Measurements from ENCODE around the gene OPCML.

OPCML gene

GRCh38 chr11:132822276-132822675 is 710.0 kb downstream of the OPCML start:
- no peak for DNase-seq

- DNase-seq, result no peak
Measured at GRCh38 chr11:132821499-132821898, 710.8 kb downstream of the OPCML start.

GRCh38 chr11:132821014-132821413 is 711.3 kb downstream of the OPCML start:
- no peak for DNase-seq

GRCh38 chr11:132818951-132819350 is 713.4 kb downstream of the OPCML start:
- DNase-seq, result no peak

- DNase-seq, result no peak
Measured at GRCh38 chr11:132817387-132817786, 714.9 kb downstream of the OPCML start.

- DNase-seq, result no peak
Measured at GRCh38 chr11:132814410-132814809, 717.9 kb downstream of the OPCML start.

DNA sequence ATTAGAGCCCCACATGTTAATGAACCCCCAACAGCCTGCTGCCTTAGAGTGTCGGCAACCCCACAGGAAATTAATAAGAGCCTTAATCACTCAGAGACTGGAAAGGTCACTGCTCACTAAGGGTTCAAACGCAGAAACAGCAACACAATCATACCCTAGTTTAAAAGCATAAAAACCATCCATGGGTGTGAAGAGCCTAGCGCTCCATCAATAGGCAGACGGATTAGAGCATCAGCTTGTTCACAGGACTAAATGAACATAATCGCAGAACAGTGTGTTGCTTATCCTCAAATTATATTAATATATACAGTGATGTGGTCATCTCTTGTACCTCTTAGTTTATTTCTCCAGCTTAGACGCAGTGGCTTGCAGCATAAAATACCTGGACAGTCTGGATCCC is 720.7 kb downstream of the OPCML start:
- no peak for DNase-seq

DNA sequence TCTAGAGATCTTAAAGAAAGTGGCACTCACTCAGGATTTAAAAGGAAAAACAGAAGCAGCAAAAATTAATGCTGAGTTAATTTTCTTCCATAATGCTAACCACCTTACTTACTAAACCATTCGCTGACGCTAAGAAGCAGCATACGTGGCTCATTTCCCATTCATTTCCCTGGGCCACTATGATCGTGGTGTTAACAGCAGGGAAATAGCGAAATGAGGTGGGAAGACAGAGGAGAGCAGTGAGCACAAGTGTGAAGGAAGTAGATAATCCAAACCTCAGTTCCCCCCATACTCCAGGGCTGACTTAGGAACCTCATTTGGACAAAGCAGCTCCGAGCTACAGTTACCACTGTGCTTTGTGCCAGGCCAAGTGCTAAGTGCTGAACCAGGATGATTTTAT is 723.2 kb downstream of the OPCML start:
- no peak for DNase-seq

DNA sequence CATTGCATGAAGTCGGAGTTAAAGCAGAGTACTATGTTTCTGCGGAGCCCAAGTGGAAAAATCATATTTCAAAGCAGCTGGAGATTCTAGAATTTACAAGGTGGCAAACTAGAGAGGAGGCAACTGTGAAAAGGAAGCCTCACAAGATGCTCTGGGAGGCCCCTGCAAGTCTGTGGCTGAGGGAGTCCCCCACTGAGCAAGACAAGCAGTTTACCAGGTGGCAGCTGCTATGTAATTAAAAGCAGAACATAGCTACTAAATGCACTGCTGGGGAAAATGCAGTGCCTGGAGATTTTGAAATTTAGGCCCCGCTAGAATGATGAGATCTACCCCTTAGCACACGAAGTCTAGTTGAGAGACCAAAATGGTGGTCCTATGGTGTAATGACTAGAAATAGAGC is 728.0 kb downstream of the OPCML start:
- no peak for DNase-seq

DNA sequence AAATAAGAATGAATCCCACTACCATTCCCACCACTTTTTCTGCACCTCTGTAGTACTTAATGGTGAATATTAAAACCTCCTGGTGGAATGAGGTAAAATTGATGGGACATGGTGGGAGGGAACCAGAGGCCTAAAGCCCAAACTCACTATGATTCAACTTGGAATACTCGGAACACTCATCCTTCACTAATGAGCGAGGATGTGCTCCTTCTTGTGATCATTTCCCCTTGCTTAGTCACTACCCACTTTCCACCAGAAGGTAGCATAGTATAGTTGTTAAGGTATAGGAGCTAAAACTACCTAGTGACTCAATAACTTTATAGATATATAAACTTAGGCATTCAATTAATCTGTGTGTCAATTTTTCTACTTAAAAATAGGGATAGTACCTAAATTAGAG is 728.9 kb downstream of the OPCML start:
- no peak for DNase-seq

- no peak for DNase-seq
Measured at GRCh38 chr11:132802947-132803346, 729.4 kb downstream of the OPCML start.

GRCh38 chr11:132793831-132794230 is 738.5 kb downstream of the OPCML start:
- no peak for DNase-seq

DNA sequence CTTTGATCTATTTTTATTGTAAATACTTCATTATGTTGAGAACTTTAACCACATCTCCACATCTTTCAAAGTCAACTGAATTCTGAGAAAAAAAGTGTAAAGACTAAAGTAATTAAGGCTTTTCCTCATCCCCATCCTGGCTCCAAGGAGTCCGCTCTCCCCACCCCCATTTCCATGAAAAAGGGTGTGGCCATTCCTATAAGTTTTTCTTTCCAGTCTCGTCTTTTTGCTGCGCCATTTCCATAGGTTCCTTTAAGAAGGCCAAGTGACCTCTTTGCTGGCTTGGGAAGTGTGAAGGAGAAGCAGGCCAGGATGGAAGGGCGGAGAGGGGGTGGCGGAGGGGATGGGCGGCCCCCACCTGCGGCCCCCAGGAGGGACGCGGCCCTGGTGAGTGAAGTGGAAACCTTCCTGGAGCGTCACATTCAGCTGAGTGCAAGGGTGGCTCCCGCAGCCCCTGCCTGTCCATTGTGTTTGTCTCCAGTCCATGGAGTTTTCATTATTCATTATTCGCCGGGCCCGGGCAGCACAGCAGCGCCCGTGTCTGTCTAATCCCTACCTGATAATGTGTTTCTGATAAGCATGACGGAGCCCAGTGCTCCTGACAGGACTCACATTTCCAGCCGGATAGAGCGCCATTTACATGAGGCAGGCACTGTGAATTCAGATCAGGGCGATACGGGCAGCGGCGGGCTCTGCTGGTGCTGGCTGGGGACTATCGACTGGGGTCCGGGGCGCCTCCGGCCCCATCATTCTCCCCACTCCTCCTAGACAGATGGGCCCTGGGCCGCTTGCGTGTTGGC is 739.8 kb downstream of the OPCML start:
- no peak for DNase-seq

- DNase-seq, result no peak
Measured at GRCh38 chr11:132790971-132791370, 741.3 kb downstream of the OPCML start.

DNA sequence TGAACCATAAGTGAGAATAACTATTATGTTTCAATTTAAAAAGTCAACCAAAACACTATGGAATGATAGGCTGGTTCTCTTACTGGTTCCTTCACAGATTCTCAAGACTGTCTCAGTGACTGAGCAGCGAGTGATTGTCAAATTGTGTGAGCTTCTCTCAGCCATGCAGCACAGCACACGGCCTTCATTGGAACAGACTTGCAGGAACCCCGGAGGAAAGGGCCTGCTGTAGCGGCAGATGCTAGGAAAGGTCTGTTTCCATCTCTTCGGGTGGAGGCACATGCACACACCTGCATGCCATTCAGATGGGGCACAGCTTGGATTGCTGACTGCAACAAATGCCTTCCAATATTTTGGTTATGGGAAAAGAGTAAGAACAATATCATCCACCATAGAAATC is 741.8 kb downstream of the OPCML start:
- no peak for DNase-seq

DNA sequence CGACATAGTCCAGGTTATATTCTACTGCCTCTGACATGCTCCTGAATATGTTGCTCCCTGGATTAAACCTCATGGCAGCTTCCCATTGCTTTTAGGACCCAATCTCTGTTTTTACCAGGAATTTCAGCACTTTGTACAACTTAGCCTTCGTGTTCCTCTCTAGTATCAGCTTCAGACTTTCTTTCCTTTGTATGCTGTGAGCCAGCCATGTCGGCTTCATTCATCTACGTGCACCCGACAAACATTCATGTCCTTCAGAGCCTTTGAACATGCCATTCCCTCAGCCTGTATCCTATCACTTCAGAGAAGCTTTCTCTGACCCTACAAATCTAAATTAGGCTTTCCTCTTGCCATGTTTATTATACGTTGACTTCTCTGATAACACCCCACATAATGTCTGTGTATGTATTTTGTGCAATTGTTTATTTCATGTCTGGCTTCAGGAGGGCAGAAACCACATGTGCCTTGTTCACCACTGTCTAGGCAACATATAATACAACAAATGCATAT is 743.4 kb downstream of the OPCML start:
- DNase-seq, result no peak

DNA sequence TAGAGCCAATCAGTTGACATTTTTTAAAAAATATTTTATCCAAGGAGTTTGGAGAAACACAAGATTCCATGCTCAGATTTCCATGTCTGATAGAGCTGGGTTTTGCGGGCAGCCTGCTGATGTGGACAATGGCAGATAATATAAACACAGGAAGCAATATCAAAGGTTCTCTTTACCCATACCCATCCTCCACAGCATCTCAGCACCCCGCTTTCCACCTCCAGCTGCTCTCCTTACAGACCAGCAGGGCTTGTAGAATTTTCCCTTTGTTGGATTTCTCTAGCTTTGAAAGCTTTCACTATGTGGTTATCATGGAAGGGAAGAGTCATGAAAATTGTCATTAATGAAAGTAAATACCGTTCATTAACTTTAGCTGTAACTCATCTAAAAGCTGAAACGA is 746.4 kb downstream of the OPCML start:
- DNase-seq, result no peak

- no peak for DNase-seq
Measured at GRCh38 chr11:132784441-132784840, 747.9 kb downstream of the OPCML start.

DNA sequence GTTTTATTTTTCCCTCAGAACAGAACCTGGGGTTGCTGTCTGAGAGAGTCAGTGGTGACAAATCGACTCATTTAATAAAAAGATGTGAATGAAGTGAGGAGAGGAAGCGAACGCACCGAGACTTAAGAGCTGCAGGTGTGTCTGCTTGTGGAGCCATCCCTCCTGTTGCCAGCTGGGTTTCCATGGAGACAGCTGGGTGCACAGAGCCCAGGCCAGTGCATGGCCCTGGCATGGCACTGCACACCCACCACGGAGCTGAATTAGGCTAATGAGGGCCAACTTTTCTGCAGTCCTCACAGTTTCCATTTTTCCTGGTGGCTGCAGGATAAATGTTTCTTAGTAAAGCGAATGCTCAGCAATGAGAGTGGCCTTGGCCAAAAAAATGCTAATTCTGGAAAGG is 750.2 kb downstream of the OPCML start:
- no peak for DNase-seq

DNA sequence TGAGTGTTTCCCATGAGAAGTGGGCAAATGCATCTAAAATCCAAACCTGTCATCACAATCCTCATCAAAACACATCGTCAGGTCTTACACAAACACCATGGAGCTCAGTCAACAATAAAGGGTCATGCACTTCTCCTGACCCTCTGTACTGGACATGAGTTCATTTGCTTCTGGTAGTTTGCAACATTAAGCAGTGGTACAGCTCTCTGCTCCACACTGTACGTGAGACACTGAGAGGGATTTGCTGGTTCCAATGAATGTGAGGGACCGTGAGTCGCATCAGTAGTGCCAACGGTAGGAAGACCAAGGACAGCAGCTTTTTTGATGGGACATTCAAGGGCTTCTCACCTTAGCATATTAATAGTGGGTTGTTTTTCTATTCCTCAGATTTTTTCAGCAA is 752.3 kb downstream of the OPCML start:
- DNase-seq, result no peak

GRCh38 chr11:132779497-132779896 is 752.8 kb downstream of the OPCML start:
- no peak for DNase-seq

- no peak for DNase-seq
Measured at GRCh38 chr11:132777067-132777975, 755.0 kb downstream of the OPCML start.

GRCh38 chr11:132773751-132774150 is 758.5 kb downstream of the OPCML start:
- DNase-seq, result no peak

All from bone marrow (tissue), 2 donors.